ENCODE results near the gene ERVK3-1. TPM values are rescaled to one million over a fixed set of nuclear protein-coding genes. Genes with fewer than 3 reads are reported as not detected.

Gene ERVK3-1
- polyA plus RNA-seq, 3 donors, result 34.6 to 61.5 (median 38.8) TPM

GRCh38 chr19:58332697-58333096 lies 27.5 kb downstream of the ERVK3-1 start:
- Histone ChIP-seq H3K36me3 (replicated peaks in 1 of 2; ENCODE audit: control insufficient read depth in 1 of 2, insufficient read depth in 2 of 2, low read length in 2 of 2) (peaks cover 13 to 28% of the 10 kb centered on the region in 2 donors), H4K20me1 (ENCODE audit: insufficient read depth, low read length) (no peaks in the 10 kb centered on the region), H2AFZ (ENCODE audit: insufficient read depth, low read depth, low read length, poor library complexity, severe bottlenecking) (no peak overlapping the region), H3K27me3 (ENCODE audit: control insufficient read depth in 2 of 2, insufficient read depth in 2 of 2, low read length in 2 of 2) (no peaks in the 10 kb centered on the region), H3K4me3 (replicated peaks in 1 of 3; ENCODE audit: low read depth in 2 of 3, low read length in 3 of 3) (no peak overlapping the region), H3K4me2 (replicated peaks; ENCODE audit: extremely low read depth, low read length, poor library complexity, severe bottlenecking) (no peak overlapping the region), H3K4me1 (ENCODE audit: control insufficient read depth in 1 of 2, insufficient read depth in 2 of 2, low read length in 2 of 2) (peaks cover 4 to 6% of the 10 kb centered on the region in 2 donors), H3K9me3 (replicated peaks in 1 of 2; ENCODE audit: control insufficient read depth in 1 of 2, insufficient read depth in 1 of 2, low read length in 2 of 2) (no peaks in the 10 kb centered on the region), H3K9ac (ENCODE audit: insufficient read depth, low read length, poor library complexity, severe bottlenecking) (no peak overlapping the region), H3K27ac (ENCODE audit: low read depth in 1 of 2, low read length in 2 of 2) (no peak overlapping the region), H3K79me2 (ENCODE audit: insufficient read depth, low read length) (peaks cover 11% of the 10 kb centered on the region)
- WGBS (ENCODE audit: insufficient coverage), result no CpG with 5 or more reads among the region's 1 CpG
- peaks cover 6% of the 10 kb centered on the region for H3K4me1 Mint-ChIP-seq
- no peak overlapping the region for H3K4me3 Mint-ChIP-seq
- peaks cover 0 to 2% (median 1%) of the 10 kb centered on the region in 3 donors for H3K27me3 Mint-ChIP-seq (ENCODE audit: low read depth in 3 of 3)
- H3K9me3 Mint-ChIP-seq, result no peaks in the 10 kb centered on the region
- no peak for TF ChIP-seq CTCF (IDR thresholded peaks at IDR 0.05)
- no peak for DNase-seq
- peaks cover 25 to 28% of the 10 kb centered on the region in 2 donors for H3K36me3 Mint-ChIP-seq
- intact Hi-C loops (cut with micrococcal nuclease), result no loop called here
- H3K27ac Mint-ChIP-seq, result no peak overlapping the region

- no peaks in the 10 kb centered on the region for H4K20me1 ChIP-seq (ENCODE audit: insufficient read depth, low read length)
- Mint-ChIP-seq H3K4me3 (no peak overlapping the region), H3K4me1 (no peaks in the 10 kb centered on the region), H3K27me3 (ENCODE audit: low read depth in 3 of 3) (peaks cover 0 to 2% (median 1%) of the 10 kb centered on the region in 3 donors), H3K36me3 (peaks cover 40 to 46% of the 10 kb centered on the region in 2 donors), H3K9me3 (peaks cover 0 to 13% (median 7%) of the 10 kb centered on the region in 7 donors), H3K27ac (peak overlapping the region in 1 of 7 donors; percentile 42)
- no peak for TF ChIP-seq CTCF (IDR thresholded peaks at IDR 0.05)
- H3K4me1 ChIP-seq (ENCODE audit: control insufficient read depth in 1 of 2, insufficient read depth in 2 of 2, low read length in 2 of 2), result no peaks in the 10 kb centered on the region
- no peak overlapping the region for H2AFZ ChIP-seq (ENCODE audit: insufficient read depth, low read depth, low read length, poor library complexity, severe bottlenecking)
- no peak for DNase-seq
- H3K9ac ChIP-seq (ENCODE audit: insufficient read depth, low read length, poor library complexity, severe bottlenecking), result no peak overlapping the region
- H3K27me3 ChIP-seq (ENCODE audit: control insufficient read depth in 2 of 2, insufficient read depth in 2 of 2, low read length in 2 of 2), result no peaks in the 10 kb centered on the region
- intact Hi-C loops (cut with micrococcal nuclease), result no loop called here
- peaks cover 4 to 13% of the 10 kb centered on the region in 2 donors for H3K9me3 ChIP-seq (replicated peaks in 1 of 2; ENCODE audit: control insufficient read depth in 1 of 2, insufficient read depth in 1 of 2, low read length in 2 of 2)
- H3K79me2 ChIP-seq (ENCODE audit: insufficient read depth, low read length), result no peaks in the 10 kb centered on the region
- 93% methylated on average over 16 of the region's 19 CpGs for WGBS (ENCODE audit: insufficient coverage)
- peaks cover 27 to 49% of the 10 kb centered on the region in 2 donors for H3K36me3 ChIP-seq (replicated peaks in 1 of 2; ENCODE audit: control insufficient read depth in 1 of 2, insufficient read depth in 2 of 2, low read length in 2 of 2)
- no peak overlapping the region for H3K4me2 ChIP-seq (replicated peaks; ENCODE audit: extremely low read depth, low read length, poor library complexity, severe bottlenecking)
- no peak overlapping the region for H3K4me3 ChIP-seq (replicated peaks in 1 of 3; ENCODE audit: low read depth in 2 of 3, low read length in 3 of 3)
- no peak overlapping the region for H3K27ac ChIP-seq (ENCODE audit: low read depth in 1 of 2, low read length in 2 of 2)
These were observed 29.6 kb downstream of the ERVK3-1 start for GRCh38 chr19:58334691-58335249.

Data from CD14-positive monocyte (primary cell).